GM18526 (cell line): ENCODE results near the gene RTN4RL2.

Experiments used
- POLR2A ChIP-seq: IDR thresholded peaks from 3 replicates; pipeline ENCODE4 v1.6.1; 2011; ENCODE audit not compliant: insufficient read length; ENCODE audit errors: extremely low read depth

Gene RTN4RL2

GRCh38 chr11:57512646-57513451 lies 52.5 kb downstream of the RTN4RL2 start:
- no peak for TF ChIP-seq POLR2A

- no peak for TF ChIP-seq POLR2A
These were observed 53.1 kb downstream of the RTN4RL2 start for GRCh38 chr11:57513452-57513795.

- TF ChIP-seq POLR2A: no peak
These were observed 53.7 kb downstream of the RTN4RL2 start for GRCh38 chr11:57513911-57514537.

- TF ChIP-seq POLR2A: peak; percentile 23
These were observed 54.4 kb downstream of the RTN4RL2 start for GRCh38 chr11:57514538-57515331.

- TF ChIP-seq POLR2A: no peak
These were observed 55.2 kb downstream of the RTN4RL2 start, which contains the start of gene SLC43A1 for GRCh38 chr11:57515332-57516060. Gene SLC43A1 (minus strand): TSS chr11:57515702. CDS start chr11:57514111, 1,591 bp downstream.

GRCh38 chr11:57516061-57516443 lies 55.7 kb downstream of the RTN4RL2 start:
- TF ChIP-seq POLR2A: no peak

- no peak for TF ChIP-seq POLR2A
These were observed 60.8 kb downstream of the RTN4RL2 start for GRCh38 chr11:57521116-57521515.

- TF ChIP-seq POLR2A: no peak
These were observed 63.1 kb downstream of the RTN4RL2 start for GRCh38 chr11:57523419-57523818.
